K562 (cell line): ENCODE results near the gene MRPL55. TPM values are rescaled to one million over a fixed set of nuclear protein-coding genes. Genes with fewer than 3 reads are reported as not detected.

Experiments used
- ATAC-seq: fragments of 200-7000 bp; cut with Tn5 transposase; 3 replicates; pipeline ENCODE4 v1.9.1; 2020; ENCODE audit warnings: moderate library complexity
- BruUV-seq: library from RNA; stranded (reverse); fragments of 400-500 nt; replicated peaks from 2 replicates; lab custom pipeline; 2021; lab: Mats Ljungman, UMichigan
- CTCF ChIA-PET: fragments of 300-600 bp; formaldehyde crosslinking; extraction: SDS; loops from one replicate; lab custom pipeline; 2021; ENCODE audit warnings: low intra/inter-chr PET ratio; lab: Yijun Ruan, JAX
- POLR2A ChIA-PET: fragments of 300-600, 350-650 bp; sonication (Branson Sonifier 250); formaldehyde crosslinking; extraction: SDS; loops from one replicate; lab custom pipeline; 2021; ENCODE audit warnings: antibody characterized with exemption, inconsistent platforms; lab: Yijun Ruan, JAX
- DNase-seq, 4 experiments: peaks; one replicate each; pipeline versions ENCODE4 v3.0.0 to v3.0.0-alpha.2; 2011 to 2018; ENCODE audit warnings: low spot score in 3 of 4, mixed read lengths in 3 of 4; ENCODE audit errors: extremely low read depth in 1 of 4
- FAIRE-seq: peaks from 2 replicates; lab custom pipeline; 2011; peaks lifted over from hg19 to GRCh38; lab: Jason Lieb, UNC
- H2AFZ ChIP-seq: 2 replicates; pipeline ENCODE4 v1.6.0; 2011; ENCODE audit warnings: low read depth, low read length, control low read depth, inconsistent platforms
- H3K27ac ChIP-seq: fragments of 200-600 bp; 3 replicates; pipeline ENCODE4 v1.8.0; 2011; ENCODE audit warnings: low read depth, mild to moderate bottlenecking, control low read depth, inconsistent platforms, low read length, moderate library complexity, mixed read lengths; ENCODE audit errors: extremely low read depth
- H3K27me3 ChIP-seq, 2 experiments: fragments of 300-600 bp in 1 of 2; 2 replicates in 1 of 2; 3 replicates in 1 of 2; pipeline versions ENCODE4 v1.6.0 to v1.8.0; 2011; ENCODE audit warnings: inconsistent platforms in 2 of 2, low read length in 2 of 2, mild to moderate bottlenecking in 1 of 2, mixed read lengths in 1 of 2, moderate library complexity in 1 of 2; ENCODE audit not compliant: control insufficient read depth in 2 of 2, insufficient read depth in 2 of 2
- H3K36me3 ChIP-seq: fragments of 300-600 bp; 3 replicates; pipeline ENCODE4 v1.8.0; 2011; ENCODE audit warnings: mild to moderate bottlenecking, low read length, inconsistent platforms; ENCODE audit not compliant: control insufficient read depth, insufficient read depth
- H3K4me1 ChIP-seq, 2 experiments: fragments of 200-600 bp in 1 of 2; replicated peaks in 1 of 2; 2 replicates in 1 of 2; 3 replicates in 1 of 2; pipeline versions ENCODE4 v1.5.1 to v1.8.0; 2011; ENCODE audit warnings: inconsistent platforms in 2 of 2, low read length in 2 of 2, mild to moderate bottlenecking in 1 of 2, mixed read lengths in 1 of 2, moderate library complexity in 1 of 2; ENCODE audit not compliant: control insufficient read depth in 2 of 2, insufficient read depth in 2 of 2
- H3K4me2 ChIP-seq: 2 replicates; pipeline ENCODE4 v1.6.1; 2011; ENCODE audit warnings: low read length, control low read depth, inconsistent platforms, mixed read lengths; ENCODE audit not compliant: insufficient read depth
- H3K4me3 ChIP-seq: fragments of 200-600 bp; sonication (generic), shearing (Covaris generic); 2 replicates; pipeline ENCODE4 v1.5.1; 2016; ENCODE audit warnings: control low read depth, inconsistent platforms
- H3K79me2 ChIP-seq: fragments of 200-600 bp; 3 replicates; pipeline ENCODE4 v1.8.0; 2011; ENCODE audit warnings: low read length, inconsistent platforms; ENCODE audit not compliant: control insufficient read depth, insufficient read depth
- H3K9ac ChIP-seq, 2 experiments: 2 replicates each; pipeline versions ENCODE4 v1.6.0 to v1.6.1; 2011; ENCODE audit warnings: low read depth in 2 of 2, low read length in 2 of 2, control low read depth in 1 of 2, inconsistent platforms in 1 of 2, mild to moderate bottlenecking in 1 of 2, mixed read lengths in 1 of 2; ENCODE audit not compliant: insufficient read depth in 1 of 2
- H3K9me1 ChIP-seq: one replicate; pipeline ENCODE4 v1.6.0; 2011; ENCODE audit warnings: inconsistent platforms, mild to moderate bottlenecking, low read length, moderate library complexity; ENCODE audit not compliant: control insufficient read depth, insufficient read depth
- H3K9me3 ChIP-seq: replicated peaks from 2 replicates; pipeline ENCODE4 v1.5.1; 2011; ENCODE audit warnings: low read depth, low read length, inconsistent platforms; ENCODE audit not compliant: control insufficient read depth, insufficient read depth
- H4K20me1 ChIP-seq: replicated peaks from 2 replicates; pipeline ENCODE4 v1.6.1; 2011; ENCODE audit warnings: low read length, inconsistent platforms, mixed read lengths; ENCODE audit not compliant: control insufficient read depth, insufficient read depth
- BRCA1 ChIP-seq, 2 experiments: fragments of 450-650 bp in 1 of 2; sonication (generic) in 1 of 2; formaldehyde crosslinking in 1 of 2; IDR thresholded peaks; 2 replicates each; pipeline versions ENCODE4 v1.5.0 to v1.6.1; 2017 to 2020; ENCODE audit warnings: mild to moderate bottlenecking in 1 of 2, missing genetic modification reagents in 1 of 2
- BRF1 ChIP-seq: IDR thresholded peaks from 3 replicates; pipeline ENCODE4 v1.6.1; 2011; ENCODE audit warnings: borderline replicate concordance, mild to moderate bottlenecking; ENCODE audit not compliant: insufficient read length; ENCODE audit errors: extremely low read depth
- EHMT2 ChIP-seq: fragments of 450-650 bp; IDR thresholded peaks from 2 replicates; pipeline ENCODE4 v1.6.1; 2018; ENCODE audit warnings: antibody characterized with exemption
- ETS2 ChIP-seq: IDR thresholded peaks from 2 replicates; pipeline ENCODE4 v1.6.1; 2016; ENCODE audit warnings: borderline replicate concordance, missing genetic modification characterization, mild to moderate bottlenecking, moderate library complexity, missing compliant biosample characterization; ENCODE audit not compliant: poor library complexity, severe bottlenecking
- KDM4B ChIP-seq, 2 experiments: fragments of 450-650 bp in 1 of 2; sonication (generic) in 1 of 2; IDR thresholded peaks; 2 replicates each; pipeline ENCODE4 v1.6.1; 2016 to 2017; ENCODE audit warnings: borderline replicate concordance in 2 of 2, antibody characterized with exemption in 1 of 2, low read depth in 1 of 2, mild to moderate bottlenecking in 1 of 2
- NFXL1 ChIP-seq: fragments of 450-650 bp; formaldehyde crosslinking; IDR thresholded peaks from 2 replicates; pipeline ENCODE4 v1.4.0; 2021; ENCODE audit warnings: mild to moderate bottlenecking
- POLR2G ChIP-seq: fragments of 200-400 bp; formaldehyde crosslinking; IDR thresholded peaks from 2 replicates; pipeline ENCODE4 v1.6.1; 2017; ENCODE audit warnings: low read depth, mild to moderate bottlenecking, antibody characterized with exemption, low read length, moderate library complexity
- RBFOX2 ChIP-seq: fragments of 200-400 bp; formaldehyde crosslinking; IDR thresholded peaks from 2 replicates; pipeline ENCODE4 v1.6.1; 2017; ENCODE audit warnings: low read depth, mild to moderate bottlenecking, low read length, moderate library complexity
- ZC3H4 ChIP-seq: sonication (generic); formaldehyde crosslinking; IDR thresholded peaks from 2 replicates; pipeline ENCODE4 v1.9.0; 2021; ENCODE audit warnings: missing genetic modification reagents, borderline replicate concordance
- ZNF75A ChIP-seq: fragments of 450-650 bp; formaldehyde crosslinking; IDR thresholded peaks from 2 replicates; pipeline ENCODE4 v1.4.0; 2020; ENCODE audit warnings: mild to moderate bottlenecking
- WGBS: fragments of 100-300 bp; shearing (Covaris generic); methylation state at CpG from one replicate; pipeline ENCODE4 v1.1.6; 2016; ENCODE audit warnings: low coverage, mixed read lengths; ENCODE audit not compliant: insufficient coverage; ENCODE audit errors: missing lambda C conversion rate; 5-methylcytosine and 5-hydroxymethylcytosine counted together
- in situ Hi-C: fragments of 300-500 bp; cut with MboI; formaldehyde crosslinking; loops from 4 replicates; pipeline ENCODE4 v1.15.0; 2018; ENCODE audit warnings: inconsistent platforms, mixed read lengths
- intact Hi-C: fragments of 100-400 bp; cut with micrococcal nuclease; formaldehyde crosslinking; loops from 2 replicates; pipeline ENCODE4 v1.14.2; 2022
- polyA plus RNA-seq, 8 experiments: library from polyadenylated mRNA; depleted of rRNA in 4 of 8; stranded (reverse) in 5 of 8; unstranded in 3 of 8; fragments of >200 nt; fragmentation: Nextera tagmentation in 2 of 8; fragmentation: Illumina TruSeq in 1 of 8; extraction: Ambion mirVana in 2 of 8; extraction: Trizol in 1 of 8; gene quantifications; 2 replicates each; pipeline versions ENCODE4 v1.2.1 to v1.2.3, GENCODE V29; 2011 to 2014; ENCODE audit warnings: inconsistent platforms in 1 of 8, missing spikeins in 1 of 8
- total RNA-seq, 7 experiments: library from RNA; depleted of rRNA in 6 of 7; stranded (reverse); fragments of >200 nt in 6 of 7; fragmentation: Illumina TruSeq in 2 of 7; extraction: Trizol in 2 of 7; gene quantifications; 2 replicates each; pipeline versions ENCODE4 v1.2.1 to v1.2.3, GENCODE V29; 2011 to 2021; ENCODE audit warnings: low replicate concordance in 1 of 7
- TF ChIP-seq, protein P1 (sequence below): fragments of 250-450 bp; sonication (Bioruptor Pico); IDR thresholded peaks from 2 replicates; pipeline ENCODE4 v1.5.0; 2021
- TF ChIP-seq, protein P2 (sequence below): sonication (generic); formaldehyde crosslinking; IDR thresholded peaks from 2 replicates; pipeline ENCODE4 v1.9.0; 2022; ENCODE audit warnings: mild to moderate bottlenecking, missing genetic modification reagents
- TF ChIP-seq, protein P3 (sequence below): sonication (generic); formaldehyde crosslinking; IDR thresholded peaks from 2 replicates; pipeline ENCODE4 v1.5.0; 2020; ENCODE audit warnings: missing genetic modification reagents
- TF ChIP-seq, protein P4 (sequence below): sonication (generic); formaldehyde crosslinking; IDR thresholded peaks from 2 replicates; pipeline ENCODE4 v1.8.0; 2022; ENCODE audit warnings: mild to moderate bottlenecking, missing genetic modification reagents

MRPL55 gene
- total and polyA plus RNA-seq, 9 of the 15 experiments (the other 6 are each of a cell fraction or from before 2014, with no cell fraction given): 34.9 to 228 (median 81.0) TPM

DNA sequence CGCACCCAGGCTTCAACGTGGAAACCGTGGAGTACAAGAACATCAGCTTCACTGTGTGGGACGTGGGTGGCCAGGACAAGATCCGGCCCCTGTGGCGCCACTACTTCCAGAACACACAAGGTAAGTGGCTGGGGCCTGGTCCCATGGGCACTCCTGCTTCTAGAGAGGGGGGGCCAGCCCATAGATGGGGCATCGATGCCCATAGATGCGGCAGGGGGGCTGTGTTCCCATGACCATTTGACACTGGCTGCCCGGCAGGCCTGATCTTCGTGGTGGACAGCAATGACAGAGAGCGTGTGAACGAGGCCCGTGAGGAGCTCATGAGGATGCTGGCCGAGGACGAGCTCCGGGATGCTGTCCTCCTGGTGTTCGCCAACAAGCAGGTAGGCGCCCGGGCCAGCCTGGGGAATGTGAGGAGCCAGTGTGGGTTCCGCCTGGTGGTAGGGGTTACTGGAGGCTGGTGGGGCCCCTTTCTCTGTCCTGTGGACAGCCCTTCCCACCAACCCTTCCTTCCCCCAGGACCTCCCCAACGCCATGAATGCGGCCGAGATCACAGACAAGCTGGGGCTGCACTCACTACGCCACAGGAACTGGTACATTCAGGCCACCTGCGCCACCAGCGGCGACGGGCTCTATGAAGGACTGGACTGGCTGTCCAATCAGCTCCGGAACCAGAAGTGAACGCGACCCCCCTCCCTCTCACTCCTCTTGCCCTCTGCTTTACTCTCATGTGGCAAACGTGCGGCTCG, 11.6 kb downstream of the MRPL55 start:
- no peak for FAIRE-seq
- H3K9me3 ChIP-seq: peaks cover 13% of the 10 kb centered on the region
- ChIA-PET CTCF (no interaction called here), POLR2A (interaction anchor here (0.5 to 6.0 kb wide), 8 partner anchors 8 to 1576 kb away, joined by 3 to 92 read pairs (median 10); partner anchors contain the start of genes ARF1 and MRPL55)
- H3K9me1 ChIP-seq: peaks cover 3% of the 10 kb centered on the region
- H3K4me2 ChIP-seq: no peak overlapping the region
- H3K9ac ChIP-seq: peak overlapping the region in 1 of 2 experiments; percentile 7; a peak in 1 of 4 replicates
- H2AFZ ChIP-seq: no peak overlapping the region
- H3K4me3 ChIP-seq: no peak overlapping the region
- H4K20me1 ChIP-seq: peaks cover 68% of the 10 kb centered on the region
- intact Hi-C loops (no loop called here), in situ Hi-C loops (no loop called here)
- WGBS: 94% methylated on average over 31 of the region's 34 CpGs
- no peaks in the 10 kb centered on the region for H3K27me3 ChIP-seq
- H3K36me3 ChIP-seq: peaks cover 86% of the 10 kb centered on the region
- no peak overlapping the region for H3K27ac ChIP-seq
- BruUV-seq: no TSS peak
- DNase-seq: peak in 1 of 4 experiments; percentile 12
- H3K79me2 ChIP-seq: peaks cover 77% of the 10 kb centered on the region
- H3K4me1 ChIP-seq: peaks cover 8 to 40% of the 10 kb centered on the region in 2 experiments; a peak in 4 of 5 replicates
- ATAC-seq: no peak
- TF ChIP-seq EHMT2: no peak
- TF ChIP-seq BRCA1 (IDR thresholded peaks at IDR 0.05): no peak
- TF ChIP-seq BRCA1 (CRISPR knock-in tag; IDR thresholded peaks at IDR 0.05): no peak
- TF ChIP-seq POLR2G: peak; percentile 68
- no peak for TF ChIP-seq BRF1
- no peak for TF ChIP-seq NFXL1 (CRISPR knock-in tag)
- TF ChIP-seq, protein P1, sequence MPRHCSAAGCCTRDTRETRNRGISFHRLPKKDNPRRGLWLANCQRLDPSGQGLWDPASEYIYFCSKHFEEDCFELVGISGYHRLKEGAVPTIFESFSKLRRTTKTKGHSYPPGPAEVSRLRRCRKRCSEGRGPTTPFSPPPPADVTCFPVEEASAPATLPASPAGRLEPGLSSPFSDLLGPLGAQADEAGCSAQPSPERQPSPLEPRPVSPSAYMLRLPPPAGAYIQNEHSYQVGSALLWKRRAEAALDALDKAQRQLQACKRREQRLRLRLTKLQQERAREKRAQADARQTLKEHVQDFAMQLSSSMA (CRISPR knock-in tag): no peak
- no peak for TF ChIP-seq ZC3H4 (CRISPR knock-in tag)
- TF ChIP-seq, protein P2, sequence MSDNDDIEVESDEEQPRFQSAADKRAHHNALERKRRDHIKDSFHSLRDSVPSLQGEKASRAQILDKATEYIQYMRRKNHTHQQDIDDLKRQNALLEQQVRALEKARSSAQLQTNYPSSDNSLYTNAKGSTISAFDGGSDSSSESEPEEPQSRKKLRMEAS (CRISPR knock-in tag): 0 out of 2 replicates have a peak, but pooled peaks have one; percentile 36
- no peak for TF ChIP-seq KDM4B (IDR thresholded peaks at IDR 0.05; ENCODE audit: borderline replicate concordance in 2 of 2, low read depth in 1 of 2)
- no peak for TF ChIP-seq ZNF75A (CRISPR knock-in tag)
- peak; percentile 38; the same call in 1 of the 2 replicates for TF ChIP-seq RBFOX2
- TF ChIP-seq ETS2 (tag): no peak
- TF ChIP-seq, protein P3, sequence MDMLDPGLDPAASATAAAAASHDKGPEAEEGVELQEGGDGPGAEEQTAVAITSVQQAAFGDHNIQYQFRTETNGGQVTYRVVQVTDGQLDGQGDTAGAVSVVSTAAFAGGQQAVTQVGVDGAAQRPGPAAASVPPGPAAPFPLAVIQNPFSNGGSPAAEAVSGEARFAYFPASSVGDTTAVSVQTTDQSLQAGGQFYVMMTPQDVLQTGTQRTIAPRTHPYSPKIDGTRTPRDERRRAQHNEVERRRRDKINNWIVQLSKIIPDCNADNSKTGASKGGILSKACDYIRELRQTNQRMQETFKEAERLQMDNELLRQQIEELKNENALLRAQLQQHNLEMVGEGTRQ (CRISPR knock-in tag): no peak
- TF ChIP-seq, protein P4, sequence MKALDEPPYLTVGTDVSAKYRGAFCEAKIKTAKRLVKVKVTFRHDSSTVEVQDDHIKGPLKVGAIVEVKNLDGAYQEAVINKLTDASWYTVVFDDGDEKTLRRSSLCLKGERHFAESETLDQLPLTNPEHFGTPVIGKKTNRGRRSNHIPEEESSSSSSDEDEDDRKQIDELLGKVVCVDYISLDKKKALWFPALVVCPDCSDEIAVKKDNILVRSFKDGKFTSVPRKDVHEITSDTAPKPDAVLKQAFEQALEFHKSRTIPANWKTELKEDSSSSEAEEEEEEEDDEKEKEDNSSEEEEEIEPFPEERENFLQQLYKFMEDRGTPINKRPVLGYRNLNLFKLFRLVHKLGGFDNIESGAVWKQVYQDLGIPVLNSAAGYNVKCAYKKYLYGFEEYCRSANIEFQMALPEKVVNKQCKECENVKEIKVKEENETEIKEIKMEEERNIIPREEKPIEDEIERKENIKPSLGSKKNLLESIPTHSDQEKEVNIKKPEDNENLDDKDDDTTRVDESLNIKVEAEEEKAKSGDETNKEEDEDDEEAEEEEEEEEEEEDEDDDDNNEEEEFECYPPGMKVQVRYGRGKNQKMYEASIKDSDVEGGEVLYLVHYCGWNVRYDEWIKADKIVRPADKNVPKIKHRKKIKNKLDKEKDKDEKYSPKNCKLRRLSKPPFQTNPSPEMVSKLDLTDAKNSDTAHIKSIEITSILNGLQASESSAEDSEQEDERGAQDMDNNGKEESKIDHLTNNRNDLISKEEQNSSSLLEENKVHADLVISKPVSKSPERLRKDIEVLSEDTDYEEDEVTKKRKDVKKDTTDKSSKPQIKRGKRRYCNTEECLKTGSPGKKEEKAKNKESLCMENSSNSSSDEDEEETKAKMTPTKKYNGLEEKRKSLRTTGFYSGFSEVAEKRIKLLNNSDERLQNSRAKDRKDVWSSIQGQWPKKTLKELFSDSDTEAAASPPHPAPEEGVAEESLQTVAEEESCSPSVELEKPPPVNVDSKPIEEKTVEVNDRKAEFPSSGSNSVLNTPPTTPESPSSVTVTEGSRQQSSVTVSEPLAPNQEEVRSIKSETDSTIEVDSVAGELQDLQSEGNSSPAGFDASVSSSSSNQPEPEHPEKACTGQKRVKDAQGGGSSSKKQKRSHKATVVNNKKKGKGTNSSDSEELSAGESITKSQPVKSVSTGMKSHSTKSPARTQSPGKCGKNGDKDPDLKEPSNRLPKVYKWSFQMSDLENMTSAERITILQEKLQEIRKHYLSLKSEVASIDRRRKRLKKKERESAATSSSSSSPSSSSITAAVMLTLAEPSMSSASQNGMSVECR: peak; percentile 38; the same call in 1 of the 2 replicates
